Mesenchymal stem cell (in vitro differentiated cells and primary cell): ENCODE data around the gene SFTPB.

Experiments used
- DNase-seq: peaks from one replicate; pipeline ENCODE4 v3.0.0-alpha.2; 2013
- H2AFZ ChIP-seq: one replicate; pipeline ENCODE4 v1.6.1; 2013; ENCODE audit warnings: low read depth, mild to moderate bottlenecking, control low read depth, inconsistent platforms, low read length, moderate library complexity
- H2AK5ac ChIP-seq: 2 replicates; pipeline ENCODE4 v1.6.1; 2013; ENCODE audit warnings: low read length, moderate library complexity, mild to moderate bottlenecking, inconsistent platforms; ENCODE audit not compliant: severe bottlenecking
- H2BK120ac ChIP-seq: one replicate; pipeline ENCODE4 v1.6.1; 2013; ENCODE audit warnings: low read depth, mild to moderate bottlenecking, inconsistent platforms, low read length, moderate library complexity
- H2BK12ac ChIP-seq, 2 experiments: one replicate each; pipeline ENCODE4 v1.6.1; 2013; ENCODE audit warnings: inconsistent platforms in 2 of 2, low read length in 2 of 2, mild to moderate bottlenecking in 2 of 2, moderate library complexity in 2 of 2, control low read depth in 1 of 2
- H2BK15ac ChIP-seq: one replicate; pipeline ENCODE4 v1.6.1; 2013; ENCODE audit warnings: mild to moderate bottlenecking, low read depth, inconsistent platforms; ENCODE audit not compliant: poor library complexity, severe bottlenecking
- H2BK5ac ChIP-seq: 2 replicates; pipeline ENCODE4 v1.6.1; 2013; ENCODE audit warnings: low read depth, mild to moderate bottlenecking, low read length, control low read depth, inconsistent platforms; ENCODE audit not compliant: poor library complexity, severe bottlenecking
- H3K14ac ChIP-seq, 2 experiments: one replicate each; pipeline ENCODE4 v1.6.1; 2013; ENCODE audit warnings: inconsistent platforms in 2 of 2, low read length in 2 of 2, control low read depth in 1 of 2, mild to moderate bottlenecking in 1 of 2, moderate library complexity in 1 of 2
- H3K18ac ChIP-seq, 2 experiments: one replicate each; pipeline ENCODE4 v1.6.1; 2013; ENCODE audit warnings: inconsistent platforms in 2 of 2, low read length in 2 of 2, control low read depth in 1 of 2, low read depth in 1 of 2, mild to moderate bottlenecking in 1 of 2
- H3K23ac ChIP-seq, 2 experiments: one replicate each; pipeline ENCODE4 v1.6.1; 2013; ENCODE audit warnings: inconsistent platforms in 2 of 2, low read length in 2 of 2, mild to moderate bottlenecking in 2 of 2, moderate library complexity in 2 of 2, control low read depth in 1 of 2
- H3K27ac ChIP-seq: 2 replicates; pipeline ENCODE4 v1.5.1; 2013; ENCODE audit warnings: mild to moderate bottlenecking, moderate library complexity, low read length, control low read depth, inconsistent platforms; ENCODE audit not compliant: poor library complexity, severe bottlenecking
- H3K27me3 ChIP-seq, 2 experiments: 2 replicates each; pipeline versions ENCODE4 v1.6.1 to v1.7.0; 2013; ENCODE audit warnings: low read length in 2 of 2, mild to moderate bottlenecking in 2 of 2, moderate library complexity in 2 of 2, control low read depth in 1 of 2, inconsistent platforms in 1 of 2; ENCODE audit not compliant: control insufficient read depth in 1 of 2, insufficient read depth in 1 of 2
- H3K36me3 ChIP-seq, 2 experiments: 2 replicates each; pipeline versions ENCODE4 v1.6.1 to v1.7.0; 2013; ENCODE audit warnings: low read length in 2 of 2, control low read depth in 1 of 2, inconsistent platforms in 1 of 2, low read depth in 1 of 2, mild to moderate bottlenecking in 1 of 2; ENCODE audit not compliant: insufficient read depth in 2 of 2, control insufficient read depth in 1 of 2
- H3K4ac ChIP-seq, 2 experiments: one replicate each; pipeline ENCODE4 v1.6.1; 2013; ENCODE audit warnings: inconsistent platforms in 2 of 2, low read length in 2 of 2, mild to moderate bottlenecking in 2 of 2, moderate library complexity in 2 of 2, control low read depth in 1 of 2, low read depth in 1 of 2
- H3K4me1 ChIP-seq: 2 replicates; pipeline ENCODE4 v1.6.1; 2013; ENCODE audit warnings: low read depth, low read length, control low read depth; ENCODE audit not compliant: control insufficient read depth, insufficient read depth
- H3K4me2 ChIP-seq: 2 replicates; pipeline ENCODE4 v1.6.1; 2013; ENCODE audit warnings: low read length, mild to moderate bottlenecking, inconsistent platforms; ENCODE audit not compliant: poor library complexity, severe bottlenecking
- H3K4me3 ChIP-seq, 2 experiments: 2 replicates each; pipeline versions ENCODE4 v1.5.1 to v1.7.0; 2013; ENCODE audit warnings: low read length in 2 of 2, mild to moderate bottlenecking in 2 of 2, control low read depth in 1 of 2, low read depth in 1 of 2; ENCODE audit not compliant: insufficient read depth in 1 of 2
- H3K79me1 ChIP-seq: replicated peaks from 2 replicates; pipeline ENCODE4 v1.6.1; 2013; ENCODE audit warnings: mild to moderate bottlenecking, control low read depth, low read length, inconsistent platforms; ENCODE audit not compliant: poor library complexity, severe bottlenecking
- H3K9ac ChIP-seq: 2 replicates; pipeline ENCODE4 v1.7.0; 2013; ENCODE audit warnings: mild to moderate bottlenecking, low read length, moderate library complexity
- H3K9me3 ChIP-seq: 2 replicates; pipeline ENCODE4 v1.7.0; 2013; ENCODE audit warnings: mild to moderate bottlenecking, low read length; ENCODE audit not compliant: control insufficient read depth
- H4K8ac ChIP-seq: one replicate; pipeline ENCODE4 v1.6.1; 2013; ENCODE audit warnings: inconsistent platforms, mild to moderate bottlenecking, low read length, moderate library complexity
- H4K91ac ChIP-seq: one replicate; pipeline ENCODE4 v1.6.1; 2013; ENCODE audit warnings: mild to moderate bottlenecking, low read length, inconsistent platforms
- WGBS: methylation state at CpG from one replicate; pipeline ENCODE4 v1.1.7; 2013; ENCODE audit warnings: mixed read lengths; 5-methylcytosine and 5-hydroxymethylcytosine counted together

SFTPB gene

DNA sequence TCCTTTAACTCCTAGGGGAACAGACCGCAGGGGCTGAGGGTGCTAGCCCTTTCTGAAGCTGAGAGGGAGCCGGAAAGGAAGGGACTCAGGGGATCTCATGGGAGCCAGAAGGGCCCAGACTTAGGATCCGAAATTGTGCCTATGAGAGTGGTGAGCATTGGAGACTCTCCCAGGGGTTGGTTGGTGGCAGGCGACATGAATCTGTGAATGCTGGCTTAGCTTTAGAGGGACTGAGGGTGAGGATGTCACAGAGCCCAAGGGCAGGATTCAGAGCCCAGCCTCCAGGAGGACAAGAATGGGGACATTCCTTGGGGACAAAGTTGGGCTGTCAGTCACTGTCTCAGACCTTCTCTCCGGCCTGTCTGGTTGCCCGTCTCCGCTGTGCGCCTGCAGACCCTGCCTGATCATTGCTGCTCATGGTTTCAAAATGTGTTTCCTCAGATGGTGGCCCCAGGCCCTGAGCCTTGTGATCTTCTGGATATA is 43.6 kb upstream of the SFTPB start:
- H3K18ac ChIP-seq: no peak overlapping the region
- peaks cover 3 to 28% of the 10 kb centered on the region in 2 experiments for H3K27me3 ChIP-seq
- no peaks in the 10 kb centered on the region for H3K79me1 ChIP-seq
- no peak overlapping the region for H3K4me3 ChIP-seq
- H2AK5ac ChIP-seq: no peak overlapping the region
- H3K27ac ChIP-seq: no peak overlapping the region
- no peak overlapping the region for H3K4me2 ChIP-seq
- no peak overlapping the region for H4K91ac ChIP-seq
- no peak overlapping the region for H2AFZ ChIP-seq
- H2BK5ac ChIP-seq: no peak overlapping the region
- peak overlapping the region in 1 of 2 experiments; percentile 21 for H2BK12ac ChIP-seq
- no peak for DNase-seq
- H3K14ac ChIP-seq: peak overlapping the region in 1 of 2 experiments; percentile 44
- no peaks in the 10 kb centered on the region for H3K9me3 ChIP-seq
- H3K4ac ChIP-seq: no peak overlapping the region
- H3K9ac ChIP-seq: no peak overlapping the region
- H3K36me3 ChIP-seq: no peaks in the 10 kb centered on the region
- H3K4me1 ChIP-seq: peaks cover 2% of the 10 kb centered on the region
- 97% methylated on average over 8 of the region's 8 CpGs for WGBS
- no peak overlapping the region for H4K8ac ChIP-seq
- H2BK120ac ChIP-seq: no peak overlapping the region
- no peak overlapping the region for H2BK15ac ChIP-seq
- no peak overlapping the region for H3K23ac ChIP-seq

- Histone ChIP-seq H4K8ac (no peak overlapping the region), H2BK5ac (no peak overlapping the region), H3K36me3 (no peaks in the 10 kb centered on the region), H3K4me1 (peaks cover 2% of the 10 kb centered on the region), H3K27me3 (peaks cover 0 to 22% of the 10 kb centered on the region in 2 experiments), H3K23ac (no peak overlapping the region), H3K4me3 (no peak overlapping the region), H2BK15ac (no peak overlapping the region), H2AFZ (no peak overlapping the region), H2AK5ac (no peak overlapping the region), H3K4me2 (no peak overlapping the region), H4K91ac (no peak overlapping the region), H2BK12ac (no peak overlapping the region), H3K18ac (no peak overlapping the region), H3K4ac (no peak overlapping the region), H3K14ac (no peak overlapping the region), H3K9ac (no peak overlapping the region), H3K79me1 (no peaks in the 10 kb centered on the region), H2BK120ac (no peak overlapping the region), H3K27ac (no peak overlapping the region), H3K9me3 (no peaks in the 10 kb centered on the region)
- WGBS: 40% methylated on average over 16 of the region's 19 CpGs
- DNase-seq: peak; percentile 90
Observed at GRCh38 chr2:85710687-85711577, 42.9 kb upstream of the SFTPB start.

- Histone ChIP-seq H3K9me3 (no peaks in the 10 kb centered on the region), H3K4me2 (no peak overlapping the region), H3K4me1 (peaks cover 2% of the 10 kb centered on the region), H2AFZ (no peak overlapping the region), H4K91ac (no peak overlapping the region), H4K8ac (no peak overlapping the region), H2AK5ac (no peak overlapping the region), H2BK15ac (no peak overlapping the region), H2BK5ac (no peak overlapping the region), H2BK120ac (no peak overlapping the region), H3K23ac (no peak overlapping the region), H3K4me3 (no peak overlapping the region), H3K36me3 (no peaks in the 10 kb centered on the region), H3K4ac (no peak overlapping the region), H3K14ac (no peak overlapping the region), H3K79me1 (no peaks in the 10 kb centered on the region), H3K9ac (no peak overlapping the region), H2BK12ac (no peak overlapping the region), H3K27ac (no peak overlapping the region), H3K27me3 (peaks cover 0 to 21% of the 10 kb centered on the region in 2 experiments), H3K18ac (no peak overlapping the region)
- DNase-seq: no peak
- 87% methylated on average over 4 of the region's 4 CpGs for WGBS
Observed at GRCh38 chr2:85709401-85709811, 41.4 kb upstream of the SFTPB start.

GRCh38 chr2:85708641-85709040 is 40.6 kb upstream of the SFTPB start:
- peaks cover 0 to 21% of the 10 kb centered on the region in 2 experiments for H3K27me3 ChIP-seq

More at GRCh38 chr2:85708641-85709040, 40.6 kb upstream of the SFTPB start:
- Histone ChIP-seq H3K79me1 (no peaks in the 10 kb centered on the region), H2BK12ac (no peak overlapping the region), H2BK5ac (no peak overlapping the region), H3K4me1 (peaks cover 2% of the 10 kb centered on the region), H3K4me2 (no peak overlapping the region), H2AK5ac (no peak overlapping the region), H3K9ac (no peak overlapping the region), H4K8ac (no peak overlapping the region), H3K14ac (no peak overlapping the region), H2BK120ac (no peak overlapping the region), H2AFZ (no peak overlapping the region), H3K9me3 (no peaks in the 10 kb centered on the region), H2BK15ac (no peak overlapping the region), H4K91ac (no peak overlapping the region), H3K36me3 (no peaks in the 10 kb centered on the region), H3K18ac (no peak overlapping the region), H3K4ac (no peak overlapping the region), H3K23ac (no peak overlapping the region), H3K27ac (no peak overlapping the region), H3K4me3 (no peak overlapping the region)
- 93% methylated on average over 1 of the region's 1 CpG for WGBS
- DNase-seq: no peak
